ENCODE measurements around the gene POTEM.
"Not testable (repeated sequence)": the region's sequence is repeated elsewhere in the genome, so short reads cannot be mapped to it uniquely, and the experiment has no call there.

GRCh38 chr14:18964878-18965277, 2.4 kb upstream of the POTEM start:
- TF ChIP-seq ZFP30 (CRISPR knock-in tag; IDR thresholded peaks at IDR 0.05); OSR1 (CRISPR knock-in tag; IDR thresholded peaks at IDR 0.05); ZFP3 (CRISPR knock-in tag; IDR thresholded peaks at IDR 0.05); CSRNP3 (CRISPR knock-in tag; IDR thresholded peaks at IDR 0.05); PATZ1 (CRISPR knock-in tag; IDR thresholded peaks at IDR 0.05; ENCODE audit: borderline replicate concordance); ESRRG (CRISPR knock-in tag; IDR thresholded peaks at IDR 0.05); SNAI2 (CRISPR knock-in tag; IDR thresholded peaks at IDR 0.05); ZNF565 (CRISPR knock-in tag; conservative IDR thresholded peaks at IDR 0.05; ENCODE audit: low read depth); PPARA (CRISPR knock-in tag; IDR thresholded peaks at IDR 0.05; ENCODE audit: borderline replicate concordance); ISL1 (CRISPR knock-in tag; IDR thresholded peaks at IDR 0.05); RARB (CRISPR knock-in tag; IDR thresholded peaks at IDR 0.05); CSDC2 (CRISPR knock-in tag; IDR thresholded peaks at IDR 0.05): not testable (repeated sequence)

Data from SK-N-SH treated with all-trans-retinoic acid at 6 μM for 48 hours (cell line).